ENCODE data around the gene ARHGEF7. TPM values are rescaled to one million over a fixed set of nuclear protein-coding genes. Genes with fewer than 3 reads are reported as not detected.
"Not testable (repeated sequence)": the region's sequence is repeated elsewhere in the genome, so short reads cannot be mapped to it uniquely, and the experiment has no call there.

The ARHGEF7 gene
- total RNA-seq, 1 experiment from 2014 or later: 17.9 TPM

DNA sequence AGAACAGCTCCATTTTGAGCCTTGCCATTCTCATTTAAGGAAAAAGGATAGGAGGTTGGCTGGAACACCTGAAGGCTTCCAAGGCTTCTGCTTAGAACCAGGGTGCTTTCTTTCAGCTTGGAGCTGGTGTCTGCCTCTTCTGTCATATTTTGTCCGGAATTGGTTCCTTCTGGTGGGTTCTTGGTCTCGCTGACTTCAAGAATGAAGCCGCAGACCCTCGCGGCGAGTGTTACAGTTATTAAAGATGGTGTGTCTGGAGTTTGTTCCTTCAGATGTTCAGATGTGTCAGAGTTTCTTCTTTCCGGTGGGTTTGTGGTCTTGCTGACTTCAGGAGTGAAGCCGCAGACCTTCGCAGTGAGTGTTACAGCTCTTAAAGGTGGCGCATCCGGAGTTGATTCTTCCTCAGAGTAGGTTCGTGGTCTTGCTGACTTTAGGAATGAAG lies 74.0 kb downstream of the ARHGEF7 start:
- DNase-seq (ENCODE audit: extremely low read depth, low read depth): not testable (repeated sequence)

DNA sequence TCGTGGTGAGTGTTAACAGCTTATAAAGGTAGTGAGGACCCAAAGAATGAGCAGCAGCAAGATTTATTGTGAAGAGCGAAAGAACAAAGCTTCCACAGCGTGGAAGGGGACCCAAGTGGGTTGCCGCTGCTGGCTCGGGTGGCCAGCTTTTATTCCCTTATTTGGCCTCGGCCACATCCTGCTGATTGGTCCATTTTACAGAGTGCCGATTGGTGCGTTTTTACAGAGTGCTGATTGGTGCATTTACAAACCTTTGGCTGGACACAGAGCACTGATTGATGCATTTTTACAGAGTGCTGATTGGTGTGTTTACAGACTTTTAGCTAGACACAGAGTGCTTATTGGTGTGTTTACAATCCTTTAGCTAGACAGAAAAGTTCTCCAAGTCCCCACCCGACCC lies 74.4 kb downstream of the ARHGEF7 start:
- not testable (repeated sequence) for DNase-seq (ENCODE audit: extremely low read depth, low read depth)

DNA sequence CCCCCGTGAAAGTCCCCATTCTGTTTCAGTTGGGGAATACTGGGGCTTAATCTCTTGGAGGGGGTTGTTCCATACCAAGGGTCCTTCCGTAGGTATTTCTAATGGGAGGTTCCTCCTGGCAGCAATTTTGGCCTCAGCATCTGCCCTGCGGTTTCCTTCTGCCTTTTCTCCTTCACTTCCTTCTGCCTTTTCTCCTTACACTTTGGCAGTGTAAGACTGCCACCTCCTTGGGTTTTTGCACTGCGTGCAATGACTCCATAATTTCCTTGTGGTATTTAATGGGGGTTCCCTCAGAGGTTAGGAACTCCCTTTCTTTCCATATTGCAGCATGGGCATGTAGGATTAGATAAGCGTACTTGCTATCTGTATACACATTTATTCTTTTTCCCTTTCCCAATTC lies 78.1 kb downstream of the ARHGEF7 start:
- not testable (repeated sequence) for DNase-seq (ENCODE audit: extremely low read depth, low read depth)

- not testable (repeated sequence) for DNase-seq (ENCODE audit: extremely low read depth, low read depth)
Measured at GRCh38 chr13:111194651-111195050, 79.5 kb downstream of the ARHGEF7 start.

GRCh38 chr13:111198732-111199378 lies 83.7 kb downstream of the ARHGEF7 start:
- not testable (repeated sequence) for DNase-seq (ENCODE audit: extremely low read depth, low read depth)

DNA sequence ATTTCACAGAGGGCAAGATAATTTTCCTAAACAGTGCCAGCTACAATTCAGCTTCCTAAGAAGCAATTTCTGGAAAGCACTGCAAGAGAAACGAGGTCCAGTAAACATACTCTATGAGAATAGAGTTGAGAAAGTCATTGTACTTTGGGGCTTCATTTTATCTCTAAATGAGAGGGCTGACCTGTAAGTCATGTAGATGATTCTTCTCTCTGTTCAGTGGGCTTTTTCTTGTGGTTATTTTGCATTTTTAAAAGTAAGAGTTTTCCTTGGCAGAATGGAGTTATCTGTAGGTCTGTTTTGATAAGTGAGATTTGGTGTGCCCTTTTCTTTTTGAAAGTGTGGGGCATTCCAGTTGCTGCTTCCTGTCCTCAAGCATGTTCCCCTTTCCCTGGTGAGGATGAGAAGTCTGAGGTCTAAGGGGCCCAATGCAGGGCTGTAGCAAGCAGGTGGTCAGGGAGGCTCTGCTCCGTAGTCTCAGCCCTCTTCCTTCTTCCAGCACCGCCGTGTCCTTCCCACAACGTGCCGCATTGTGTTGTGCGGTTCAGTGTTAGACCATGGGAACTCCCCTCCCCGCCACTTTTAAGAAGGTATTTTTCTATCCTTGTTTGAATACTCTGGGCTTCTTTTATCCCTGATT lies 86.3 kb downstream of the ARHGEF7 start:
- no peak for DNase-seq (ENCODE audit: extremely low read depth, low read depth)

DNA sequence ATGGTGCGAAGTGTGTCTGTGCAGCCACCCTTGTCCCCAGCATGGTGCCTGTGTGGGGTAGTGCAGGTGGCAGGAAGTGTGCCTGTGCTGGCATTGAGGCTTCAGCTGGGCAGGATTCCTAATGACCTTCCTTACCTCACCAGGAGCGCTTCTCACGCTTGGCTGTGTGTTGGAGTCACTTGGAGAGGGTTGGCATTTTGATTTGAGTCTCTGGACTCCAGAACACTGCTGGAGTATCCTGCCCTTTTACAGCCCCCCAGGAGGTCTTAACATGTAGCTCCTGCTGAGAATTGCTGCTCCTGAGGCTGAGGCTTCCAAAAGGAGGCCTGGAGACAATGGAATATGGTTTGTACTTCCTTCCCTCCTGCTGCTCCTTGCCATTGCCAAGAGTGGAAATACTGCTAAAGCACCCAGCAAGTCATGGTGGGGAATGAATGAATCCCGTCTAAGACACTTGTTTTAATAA lies 87.1 kb downstream of the ARHGEF7 start:
- DNase-seq (ENCODE audit: extremely low read depth, low read depth): no peak

DNA sequence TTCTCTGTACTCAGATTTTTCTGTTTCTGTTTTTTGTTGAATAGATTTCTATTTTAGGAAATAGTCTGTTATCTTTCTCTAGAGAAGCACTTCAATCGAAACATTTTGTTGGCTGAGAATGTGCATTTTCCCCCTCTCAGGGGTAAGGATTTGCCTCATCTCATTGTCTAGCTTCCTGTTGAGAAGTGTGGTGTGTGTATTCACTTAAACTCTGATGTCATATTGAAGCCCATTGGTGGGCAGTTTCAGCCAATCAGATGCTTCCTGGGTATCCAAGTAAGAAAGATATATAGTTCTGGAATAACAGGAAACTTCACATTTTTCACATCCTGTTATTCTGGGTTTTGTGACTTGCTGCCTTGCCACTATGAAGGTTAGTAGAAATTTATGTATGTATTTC lies 87.6 kb downstream of the ARHGEF7 start:
- peak; percentile 5 for DNase-seq (ENCODE audit: extremely low read depth, low read depth)

GRCh38 chr13:111203736-111204389 lies 88.8 kb downstream of the ARHGEF7 start:
- no peak for DNase-seq (ENCODE audit: extremely low read depth, low read depth)

DNA sequence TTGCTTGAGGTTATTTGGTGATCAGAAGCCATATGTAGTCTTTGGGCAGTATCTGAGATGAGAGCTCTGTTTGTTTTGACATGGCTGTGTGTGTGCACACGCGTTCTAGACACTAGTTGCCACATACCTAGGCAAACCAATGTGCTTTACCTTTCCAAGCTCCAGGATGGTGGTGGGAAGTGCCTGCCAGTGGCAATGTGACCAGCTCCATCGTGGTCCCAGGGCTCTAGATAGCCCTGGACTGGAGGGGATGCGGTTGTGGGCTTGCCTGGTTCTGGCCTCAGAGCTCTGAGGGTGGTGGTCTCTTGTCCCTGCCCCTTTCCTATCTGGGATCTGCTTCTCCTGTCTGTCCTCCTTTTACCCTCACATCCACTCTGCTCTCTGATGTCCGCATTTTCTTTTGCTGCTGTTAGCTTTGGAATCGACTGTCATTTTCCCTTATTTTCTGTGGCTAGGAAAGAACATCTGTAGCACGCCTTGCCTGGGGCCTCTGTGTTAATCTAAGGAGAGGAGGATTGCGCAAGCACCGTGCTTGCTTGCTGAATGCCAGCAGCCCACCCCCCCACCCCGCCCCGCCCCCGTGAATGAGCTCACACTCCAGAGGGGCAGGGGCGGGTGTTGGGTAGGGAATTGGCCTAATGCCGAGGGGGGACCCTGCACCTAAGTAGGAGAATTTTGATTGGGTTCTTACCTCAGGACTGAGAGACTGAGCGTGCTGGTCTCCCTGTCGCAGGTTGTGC lies 89.5 kb downstream of the ARHGEF7 start:
- no peak for DNase-seq (ENCODE audit: extremely low read depth, low read depth)

- DNase-seq (ENCODE audit: extremely low read depth, low read depth): no peak
Measured at GRCh38 chr13:111206148-111206547, 91.0 kb downstream of the ARHGEF7 start.

- no peak for DNase-seq (ENCODE audit: extremely low read depth, low read depth)
Measured at GRCh38 chr13:111209613-111210012, 94.5 kb downstream of the ARHGEF7 start.

DNA sequence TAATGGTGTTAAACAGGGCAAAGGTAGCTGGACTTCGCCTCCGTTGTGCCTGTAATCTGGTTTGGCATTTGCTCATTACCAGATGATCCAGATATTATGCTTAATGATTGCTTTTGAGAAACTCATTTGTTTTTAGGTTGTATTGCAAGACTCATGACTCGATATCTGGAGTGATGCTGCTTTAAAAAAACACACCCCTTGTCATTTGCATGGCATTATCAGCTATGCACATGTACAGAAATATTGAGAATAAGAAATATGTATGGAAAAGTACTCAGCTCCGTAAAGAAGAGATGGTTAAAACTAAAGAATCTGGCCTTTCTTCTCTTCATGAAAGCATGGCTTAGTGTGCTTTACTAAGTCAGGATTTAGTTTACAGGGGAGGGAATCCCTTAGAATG lies 95.0 kb downstream of the ARHGEF7 start:
- no peak for DNase-seq (ENCODE audit: extremely low read depth, low read depth)

- DNase-seq (ENCODE audit: extremely low read depth, low read depth): no peak
Measured at GRCh38 chr13:111210544-111211469, 95.7 kb downstream of the ARHGEF7 start.

GRCh38 chr13:111211789-111212516 lies 96.8 kb downstream of the ARHGEF7 start:
- DNase-seq (ENCODE audit: extremely low read depth, low read depth): no peak

- no peak for DNase-seq (ENCODE audit: extremely low read depth, low read depth)
Measured at GRCh38 chr13:111212517-111212873, 97.4 kb downstream of the ARHGEF7 start.

- no peak for DNase-seq (ENCODE audit: extremely low read depth, low read depth)
Measured at GRCh38 chr13:111213964-111214726, 99.0 kb downstream of the ARHGEF7 start.
